Measurements from ENCODE around the gene LDLRAD4.
"Not testable (repeated sequence)": the region's sequence is repeated elsewhere in the genome, so short reads cannot be mapped to it uniquely, and the experiment has no call there.

LDLRAD4 gene

GRCh38 chr18:13313006-13313686 lies 94.6 kb downstream of the LDLRAD4 start:
- DNase-seq: no peak

GRCh38 chr18:13315000-13315399 lies 96.4 kb downstream of the LDLRAD4 start:
- DNase-seq: no peak

GRCh38 chr18:13316063-13316462 lies 97.5 kb downstream of the LDLRAD4 start:
- DNase-seq: no peak

- DNase-seq: no peak
These were observed 99.2 kb downstream of the LDLRAD4 start for GRCh38 chr18:13317801-13318200.

- DNase-seq: no peak
These were observed 100.4 kb downstream of the LDLRAD4 start for GRCh38 chr18:13318731-13319501.

GRCh38 chr18:13319629-13320028 lies 101.1 kb downstream of the LDLRAD4 start:
- no peak for DNase-seq

GRCh38 chr18:13320096-13320495 lies 101.5 kb downstream of the LDLRAD4 start:
- no peak for DNase-seq

- DNase-seq: no peak
These were observed 102.4 kb downstream of the LDLRAD4 start for GRCh38 chr18:13320891-13321425.

GRCh38 chr18:13321923-13322322 lies 103.4 kb downstream of the LDLRAD4 start:
- no peak for DNase-seq

GRCh38 chr18:13323186-13323585 lies 104.6 kb downstream of the LDLRAD4 start:
- DNase-seq: no peak

GRCh38 chr18:13324880-13325279 lies 106.3 kb downstream of the LDLRAD4 start:
- no peak for DNase-seq

GRCh38 chr18:13328213-13328612 lies 109.7 kb downstream of the LDLRAD4 start:
- no peak for DNase-seq

GRCh38 chr18:13330996-13331395 lies 112.4 kb downstream of the LDLRAD4 start:
- no peak for DNase-seq

- no peak for DNase-seq
These were observed 113.3 kb downstream of the LDLRAD4 start for GRCh38 chr18:13331846-13332245.

- DNase-seq: no peak
These were observed 114.3 kb downstream of the LDLRAD4 start for GRCh38 chr18:13332874-13333273.

- no peak for DNase-seq
These were observed 117.3 kb downstream of the LDLRAD4 start for GRCh38 chr18:13335903-13336302.

GRCh38 chr18:13336841-13337240 lies 118.3 kb downstream of the LDLRAD4 start:
- DNase-seq: no peak

- no peak for DNase-seq
These were observed 118.8 kb downstream of the LDLRAD4 start for GRCh38 chr18:13337369-13337768.

- no peak for DNase-seq
These were observed 119.8 kb downstream of the LDLRAD4 start for GRCh38 chr18:13338318-13338717.

GRCh38 chr18:13339653-13340052 lies 121.1 kb downstream of the LDLRAD4 start:
- DNase-seq: no peak

- not testable (repeated sequence) for DNase-seq
These were observed 127.9 kb downstream of the LDLRAD4 start for GRCh38 chr18:13346449-13346848.

- DNase-seq: no peak
These were observed 134.7 kb downstream of the LDLRAD4 start for GRCh38 chr18:13353084-13353823.

GRCh38 chr18:13354402-13354801 lies 135.8 kb downstream of the LDLRAD4 start:
- no peak for DNase-seq

GRCh38 chr18:13356032-13356431 lies 137.5 kb downstream of the LDLRAD4 start:
- no peak for DNase-seq
